ENCODE results near the gene CRTC1.

GRCh38 chr19:18798384-18799352 lies 115.2 kb downstream of the CRTC1 start:
- TF ChIP-seq CTCF (IDR thresholded peaks at IDR 0.05) (no peak), ZNF317 (CRISPR knock-in tag; IDR thresholded peaks at IDR 0.05; ENCODE audit: borderline replicate concordance, low read depth) (no peak)
